Glutamatergic neuron (in vitro differentiated cells): ENCODE results near the gene LINC01488. TPM values are rescaled to one million over a fixed set of nuclear protein-coding genes. Genes with fewer than 3 reads are reported as not detected.

Experiments used
- DNase-seq: peaks from one replicate; pipeline ENCODE4 v3.0.0; 2022
- H3K27ac Mint-ChIP-seq: one replicate; pipeline ENCODE4 v1.8.0; 2020; ENCODE audit warnings: mild to moderate bottlenecking, mixed read lengths, inconsistent platforms; ENCODE audit not compliant: unreplicated experiment
- H3K27me3 Mint-ChIP-seq: one replicate; pipeline ENCODE4 v1.8.0; 2020; ENCODE audit warnings: mild to moderate bottlenecking, moderate library complexity, mixed read lengths, inconsistent platforms; ENCODE audit not compliant: unreplicated experiment
- H3K36me3 Mint-ChIP-seq: one replicate; pipeline ENCODE4 v1.8.0; 2020; ENCODE audit warnings: mild to moderate bottlenecking, mixed read lengths, inconsistent platforms; ENCODE audit not compliant: unreplicated experiment
- H3K4me1 Mint-ChIP-seq: one replicate; pipeline ENCODE4 v1.8.0; 2020; ENCODE audit warnings: mild to moderate bottlenecking, low read depth, mixed read lengths, inconsistent platforms; ENCODE audit not compliant: unreplicated experiment
- H3K4me3 Mint-ChIP-seq: one replicate; pipeline ENCODE4 v1.8.0; 2020; ENCODE audit warnings: mild to moderate bottlenecking, mixed read lengths, inconsistent platforms; ENCODE audit not compliant: unreplicated experiment
- H3K9me3 Mint-ChIP-seq: one replicate; pipeline ENCODE4 v1.8.0; 2020; ENCODE audit warnings: mild to moderate bottlenecking, moderate library complexity, mixed read lengths, inconsistent platforms; ENCODE audit not compliant: unreplicated experiment
- CTCF ChIP-seq: fragments of 200-600 bp; sonication (generic); IDR thresholded peaks from one replicate; pipeline ENCODE4 v1.5.0; 2021; ENCODE audit not compliant: partially characterized antibody, unreplicated experiment
- total RNA-seq: library from RNA; stranded (reverse); fragmentation: NEBNext Ultra II Directional; extraction: Animal tissue kit (Norgen Biotek cat#: 25700); gene quantifications from one replicate; pipeline ENCODE4 v1.2.1, GENCODE V29; 2021; ENCODE audit not compliant: unreplicated experiment

The LINC01488 gene
- total RNA-seq, 1 donor from 2014 or later = not detected

GRCh38 chr11:69493931-69494821 is 12.7 kb downstream of the LINC01488 start:
- Mint-ChIP-seq H3K27me3 (peaks cover 2% of the 10 kb centered on the region), H3K36me3 (peaks cover 5% of the 10 kb centered on the region), H3K4me3 (no peak overlapping the region), H3K9me3 (peaks cover 5% of the 10 kb centered on the region), H3K4me1 (peaks cover 3% of the 10 kb centered on the region), H3K27ac (no peak overlapping the region)
- DNase-seq = no peak
- TF ChIP-seq CTCF = no peak

- no peak for DNase-seq
- Mint-ChIP-seq H3K9me3 (peaks cover 5% of the 10 kb centered on the region), H3K4me3 (no peak overlapping the region), H3K36me3 (peaks cover 5% of the 10 kb centered on the region), H3K4me1 (peaks cover 1% of the 10 kb centered on the region), H3K27ac (no peak overlapping the region), H3K27me3 (peaks cover 2% of the 10 kb centered on the region)
- TF ChIP-seq CTCF = no peak
Measured at GRCh38 chr11:69494851-69495250, 13.4 kb downstream of the LINC01488 start.

DNA sequence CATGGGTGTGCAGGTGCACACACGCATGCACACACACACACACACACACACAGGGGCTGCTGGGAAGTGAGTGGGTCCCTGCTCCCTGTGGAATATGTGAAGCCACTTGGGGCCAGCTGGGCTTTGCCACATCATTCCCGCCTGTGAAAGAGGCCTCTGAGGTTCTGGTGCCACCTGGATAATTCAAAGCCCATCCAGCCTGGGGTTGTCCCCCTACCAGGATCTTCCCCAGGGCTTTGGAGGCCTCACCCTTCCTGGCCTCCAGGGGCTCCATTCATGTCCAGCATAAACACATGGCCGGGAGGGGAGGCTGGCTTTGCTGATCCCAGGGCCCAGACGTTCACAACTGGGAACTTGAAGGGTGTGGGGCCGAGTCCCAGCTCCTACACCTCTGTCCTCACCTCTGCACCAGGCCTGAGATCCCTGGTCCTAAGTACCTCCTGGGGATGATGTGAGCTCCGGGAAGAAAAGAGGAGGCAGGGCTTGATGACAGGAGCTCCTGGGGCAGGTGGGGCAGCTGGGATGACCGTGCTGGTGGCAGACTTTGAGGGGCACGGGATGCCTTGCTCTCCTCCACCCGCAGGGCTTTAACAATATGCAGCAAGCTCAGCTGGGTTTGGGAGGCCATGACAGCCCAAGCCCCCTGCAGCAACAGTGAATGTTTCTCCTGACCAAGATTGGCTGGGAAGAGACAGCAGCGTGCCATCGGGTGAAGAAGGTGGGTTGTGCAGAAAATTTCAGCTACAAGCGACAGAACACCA is 14.2 kb downstream of the LINC01488 start:
- H3K36me3 Mint-ChIP-seq = peaks cover 5% of the 10 kb centered on the region
- H3K4me3 Mint-ChIP-seq = no peak overlapping the region
- H3K9me3 Mint-ChIP-seq = peaks cover 5% of the 10 kb centered on the region
- peaks cover 2% of the 10 kb centered on the region for H3K27me3 Mint-ChIP-seq
- H3K27ac Mint-ChIP-seq = no peak overlapping the region
- TF ChIP-seq CTCF = no peak
- DNase-seq = peak; percentile 2
- peaks cover 1% of the 10 kb centered on the region for H3K4me1 Mint-ChIP-seq

DNA sequence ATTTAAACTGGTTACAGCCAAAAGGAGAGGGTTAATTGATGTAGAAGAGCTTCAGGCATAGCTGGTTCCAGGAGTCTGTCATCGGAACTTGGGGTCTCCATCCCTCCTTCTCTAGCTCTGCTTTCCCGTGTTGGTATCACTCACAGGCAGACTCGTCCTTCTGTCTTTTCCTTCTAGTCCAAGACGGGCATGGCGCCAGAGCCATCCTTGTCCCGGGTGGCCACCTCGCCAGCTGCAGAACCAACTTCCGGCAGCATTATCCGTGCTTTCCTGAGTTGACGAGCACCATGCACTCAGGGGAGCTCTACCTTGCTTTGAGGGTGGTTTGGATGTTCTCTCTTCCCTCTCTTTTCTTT is 14.7 kb downstream of the LINC01488 start:
- H3K27me3 Mint-ChIP-seq = no peaks in the 10 kb centered on the region
- peaks cover 5% of the 10 kb centered on the region for H3K36me3 Mint-ChIP-seq

More for the DNA sequence above, 14.7 kb downstream of the LINC01488 start:
- H3K27ac Mint-ChIP-seq = no peak overlapping the region
- TF ChIP-seq CTCF = no peak
- H3K4me1 Mint-ChIP-seq = peaks cover 1% of the 10 kb centered on the region
- no peak overlapping the region for H3K4me3 Mint-ChIP-seq
- no peak for DNase-seq
- peaks cover 3% of the 10 kb centered on the region for H3K9me3 Mint-ChIP-seq
